ENCODE measurements around the gene CUTC.

GRCh38 chr10:99756159-99756558 lies 24.1 kb downstream of the CUTC start:
- TF ChIP-seq FOXA1 (IDR thresholded peaks at IDR 0.05) (no peak), JUND (IDR thresholded peaks at IDR 0.05) (no peak), TAF1 (conservative IDR thresholded peaks at IDR 0.05) (no peak), RXRA (IDR thresholded peaks at IDR 0.05) (no peak), ATF3 (IDR thresholded peaks at IDR 0.05) (no peak), YY1 (IDR thresholded peaks at IDR 0.05) (no peak), RAD21 (IDR thresholded peaks at IDR 0.05) (no peak), SP1 (IDR thresholded peaks at IDR 0.05) (no peak), ZBTB33 (IDR thresholded peaks at IDR 0.05) (no peak), GABPA (IDR thresholded peaks at IDR 0.05 in 1 of 2, conservative IDR thresholded peaks at IDR 0.05 in 1 of 2) (no peak)
- TF ChIP-seq, protein P1, sequence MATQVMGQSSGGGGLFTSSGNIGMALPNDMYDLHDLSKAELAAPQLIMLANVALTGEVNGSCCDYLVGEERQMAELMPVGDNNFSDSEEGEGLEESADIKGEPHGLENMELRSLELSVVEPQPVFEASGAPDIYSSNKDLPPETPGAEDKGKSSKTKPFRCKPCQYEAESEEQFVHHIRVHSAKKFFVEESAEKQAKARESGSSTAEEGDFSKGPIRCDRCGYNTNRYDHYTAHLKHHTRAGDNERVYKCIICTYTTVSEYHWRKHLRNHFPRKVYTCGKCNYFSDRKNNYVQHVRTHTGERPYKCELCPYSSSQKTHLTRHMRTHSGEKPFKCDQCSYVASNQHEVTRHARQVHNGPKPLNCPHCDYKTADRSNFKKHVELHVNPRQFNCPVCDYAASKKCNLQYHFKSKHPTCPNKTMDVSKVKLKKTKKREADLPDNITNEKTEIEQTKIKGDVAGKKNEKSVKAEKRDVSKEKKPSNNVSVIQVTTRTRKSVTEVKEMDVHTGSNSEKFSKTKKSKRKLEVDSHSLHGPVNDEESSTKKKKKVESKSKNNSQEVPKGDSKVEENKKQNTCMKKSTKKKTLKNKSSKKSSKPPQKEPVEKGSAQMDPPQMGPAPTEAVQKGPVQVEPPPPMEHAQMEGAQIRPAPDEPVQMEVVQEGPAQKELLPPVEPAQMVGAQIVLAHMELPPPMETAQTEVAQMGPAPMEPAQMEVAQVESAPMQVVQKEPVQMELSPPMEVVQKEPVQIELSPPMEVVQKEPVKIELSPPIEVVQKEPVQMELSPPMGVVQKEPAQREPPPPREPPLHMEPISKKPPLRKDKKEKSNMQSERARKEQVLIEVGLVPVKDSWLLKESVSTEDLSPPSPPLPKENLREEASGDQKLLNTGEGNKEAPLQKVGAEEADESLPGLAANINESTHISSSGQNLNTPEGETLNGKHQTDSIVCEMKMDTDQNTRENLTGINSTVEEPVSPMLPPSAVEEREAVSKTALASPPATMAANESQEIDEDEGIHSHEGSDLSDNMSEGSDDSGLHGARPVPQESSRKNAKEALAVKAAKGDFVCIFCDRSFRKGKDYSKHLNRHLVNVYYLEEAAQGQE (IDR thresholded peaks at IDR 0.05) = no peak
- TF ChIP-seq, protein P2, sequence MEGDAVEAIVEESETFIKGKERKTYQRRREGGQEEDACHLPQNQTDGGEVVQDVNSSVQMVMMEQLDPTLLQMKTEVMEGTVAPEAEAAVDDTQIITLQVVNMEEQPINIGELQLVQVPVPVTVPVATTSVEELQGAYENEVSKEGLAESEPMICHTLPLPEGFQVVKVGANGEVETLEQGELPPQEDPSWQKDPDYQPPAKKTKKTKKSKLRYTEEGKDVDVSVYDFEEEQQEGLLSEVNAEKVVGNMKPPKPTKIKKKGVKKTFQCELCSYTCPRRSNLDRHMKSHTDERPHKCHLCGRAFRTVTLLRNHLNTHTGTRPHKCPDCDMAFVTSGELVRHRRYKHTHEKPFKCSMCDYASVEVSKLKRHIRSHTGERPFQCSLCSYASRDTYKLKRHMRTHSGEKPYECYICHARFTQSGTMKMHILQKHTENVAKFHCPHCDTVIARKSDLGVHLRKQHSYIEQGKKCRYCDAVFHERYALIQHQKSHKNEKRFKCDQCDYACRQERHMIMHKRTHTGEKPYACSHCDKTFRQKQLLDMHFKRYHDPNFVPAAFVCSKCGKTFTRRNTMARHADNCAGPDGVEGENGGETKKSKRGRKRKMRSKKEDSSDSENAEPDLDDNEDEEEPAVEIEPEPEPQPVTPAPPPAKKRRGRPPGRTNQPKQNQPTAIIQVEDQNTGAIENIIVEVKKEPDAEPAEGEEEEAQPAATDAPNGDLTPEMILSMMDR (IDR thresholded peaks at IDR 0.05; ENCODE audit: low read depth, low read length, missing input control) = no peak
- TF ChIP-seq, protein P3, sequence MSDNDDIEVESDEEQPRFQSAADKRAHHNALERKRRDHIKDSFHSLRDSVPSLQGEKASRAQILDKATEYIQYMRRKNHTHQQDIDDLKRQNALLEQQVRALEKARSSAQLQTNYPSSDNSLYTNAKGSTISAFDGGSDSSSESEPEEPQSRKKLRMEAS (IDR thresholded peaks at IDR 0.05) = no peak

Measured in liver (tissue), 3 donors.